GM19240 (cell line): ENCODE results near the gene NAT16.
"Not testable (repeated sequence)": the region's sequence is repeated elsewhere in the genome, so short reads cannot be mapped to it uniquely, and the experiment has no call there.

Experiments used
- DNase-seq: peaks from one replicate; pipeline ENCODE4 v3.0.0; 2011; ENCODE audit warnings: low spot score; ENCODE audit not compliant: insufficient read length

NAT16 gene

GRCh38 chr7:101160910-101161309 is 19.2 kb downstream of the NAT16 start:
- DNase-seq, result no peak

GRCh38 chr7:101159696-101160674 is 20.1 kb downstream of the NAT16 start:
- no peak for DNase-seq

GRCh38 chr7:101156866-101157589 is 23.1 kb downstream of the NAT16 start:
- no peak for DNase-seq

DNA sequence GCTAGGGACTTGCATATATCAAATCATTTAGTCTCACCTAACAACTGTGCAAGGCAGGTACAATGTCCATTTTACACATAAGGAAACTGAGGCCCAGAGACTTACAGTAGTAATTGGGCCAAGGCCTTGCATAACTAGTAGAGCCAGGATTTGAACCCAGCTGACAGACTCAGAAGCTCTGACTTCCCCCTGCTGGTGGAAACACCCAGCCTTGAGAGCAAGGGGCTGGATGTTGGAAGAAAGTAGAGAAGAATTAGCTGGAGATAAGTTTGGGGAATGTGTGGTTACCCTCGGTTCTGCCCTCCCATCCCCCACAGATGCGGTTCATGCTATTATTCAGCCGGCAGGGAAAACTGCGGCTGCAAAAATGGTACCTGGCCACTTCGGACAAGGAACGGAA is 23.8 kb downstream of the NAT16 start:
- no peak for DNase-seq

DNA sequence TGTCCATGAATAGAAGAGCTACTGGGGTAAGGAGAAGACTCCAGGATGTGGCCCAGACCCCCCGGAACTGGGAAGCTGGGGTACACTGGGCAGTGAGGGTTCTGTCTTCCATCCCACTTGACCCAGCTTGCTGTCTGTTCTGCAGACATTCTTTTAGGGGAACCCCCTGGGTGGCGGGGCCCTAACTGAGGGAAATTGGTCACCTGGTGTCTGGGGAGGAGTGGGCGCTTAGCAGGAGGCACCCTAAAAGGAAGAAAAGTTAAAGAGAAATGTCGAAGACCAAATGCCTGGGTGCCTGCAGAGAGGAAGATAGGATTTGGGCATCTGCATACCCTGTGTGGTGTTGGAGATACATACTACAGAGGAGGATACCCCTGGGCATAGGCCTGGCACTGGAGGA is 24.8 kb downstream of the NAT16 start:
- no peak for DNase-seq

DNA sequence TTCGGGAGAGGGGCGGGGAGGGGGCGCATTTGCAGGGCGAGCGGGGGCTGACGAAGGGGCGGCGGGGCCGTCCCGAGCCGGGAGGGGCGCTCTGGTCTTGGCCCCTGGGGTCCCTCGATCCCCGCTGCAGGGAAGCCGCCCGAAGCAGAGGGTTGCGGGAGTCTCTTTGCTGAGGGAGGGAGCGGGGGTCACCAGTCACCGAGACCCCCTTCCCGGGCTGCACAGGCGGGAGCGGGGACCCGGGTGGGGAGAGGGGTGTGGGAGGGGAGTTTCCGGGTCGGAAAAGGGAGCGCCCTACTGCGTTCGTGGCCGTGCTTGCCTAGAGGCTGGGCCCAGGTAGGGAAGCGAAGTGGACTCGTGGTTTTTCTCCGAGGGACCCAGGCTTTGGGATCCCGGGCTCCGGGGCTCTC is 25.4 kb downstream of the NAT16 start:
- no peak for DNase-seq

DNA sequence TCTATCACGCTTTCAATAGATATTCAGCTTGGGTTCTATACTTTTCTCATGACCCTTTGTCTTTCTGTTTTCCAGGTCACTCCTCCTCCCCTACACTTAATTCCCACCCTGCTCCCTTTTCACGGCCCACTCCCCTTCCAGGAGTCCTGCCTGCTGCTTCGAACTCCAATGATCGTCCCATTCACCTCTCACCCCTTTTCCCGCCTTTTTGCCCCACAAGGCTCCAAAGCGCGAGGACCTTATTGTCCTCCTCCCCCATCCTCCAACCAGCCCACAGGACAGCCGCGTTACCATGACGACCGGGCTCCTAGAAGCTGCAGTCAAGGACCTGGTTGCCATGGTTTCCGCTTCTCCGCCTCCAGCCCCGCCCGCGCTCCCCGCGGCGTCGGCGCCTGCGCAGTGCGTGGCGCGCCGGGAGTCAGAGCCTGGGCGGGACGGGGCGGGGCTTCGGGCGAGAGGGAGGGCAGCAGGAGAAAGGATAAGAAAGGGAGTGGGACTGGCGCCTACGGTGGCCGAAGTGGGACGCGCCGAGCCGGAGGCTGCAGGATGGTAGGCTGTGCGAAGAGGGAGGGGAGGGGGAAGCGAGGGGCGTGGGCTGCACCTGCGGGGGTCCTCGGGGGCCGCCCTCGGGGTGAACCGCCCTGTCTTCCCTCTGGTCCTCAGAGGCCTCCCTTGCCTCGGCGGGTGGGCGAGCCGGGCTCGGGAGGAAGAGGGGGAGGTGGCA is 26.0 kb downstream of the NAT16 start, which contains the start of gene AP1S1:
TSS of gene AP1S1 (plus strand) at position 508 of the 724 bp plus-strand sequence. CDS start at position 547, 39 bp downstream.
- peak; percentile 98 for DNase-seq

DNA sequence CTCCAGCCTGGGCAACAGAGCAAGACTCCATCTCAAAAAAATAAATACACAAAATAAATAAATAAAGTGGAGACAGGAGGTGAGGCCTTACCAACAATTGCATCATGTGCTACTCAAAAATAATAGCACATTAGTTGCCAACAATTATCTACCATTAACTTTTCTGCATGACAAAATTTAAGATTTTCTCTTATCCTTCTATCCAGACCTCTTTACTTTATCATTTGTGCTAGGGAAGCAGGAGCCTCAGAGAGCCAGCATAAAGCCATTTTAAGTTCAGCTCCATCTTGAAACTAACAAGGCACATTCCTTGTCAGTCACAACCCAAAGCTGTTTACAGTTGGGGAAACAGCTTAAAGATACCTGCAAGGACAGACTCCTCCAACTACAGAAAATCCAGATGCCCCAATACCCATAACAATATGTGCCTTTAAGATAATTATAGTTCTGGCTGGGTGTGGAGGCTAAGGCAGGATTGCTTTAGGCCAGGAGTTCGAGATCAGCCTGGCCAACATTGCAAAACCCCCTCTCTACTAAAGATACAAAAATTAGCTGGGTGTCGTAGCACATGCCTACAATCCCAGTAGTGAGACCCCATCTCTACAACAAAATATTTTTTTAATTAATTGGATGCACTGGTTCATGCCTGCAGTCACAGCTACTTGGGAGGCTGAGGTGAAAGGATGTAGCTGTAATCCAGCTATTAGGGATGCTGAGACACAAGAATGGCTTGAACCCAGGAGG is 28.0 kb downstream of the NAT16 start:
- no peak for DNase-seq

DNA sequence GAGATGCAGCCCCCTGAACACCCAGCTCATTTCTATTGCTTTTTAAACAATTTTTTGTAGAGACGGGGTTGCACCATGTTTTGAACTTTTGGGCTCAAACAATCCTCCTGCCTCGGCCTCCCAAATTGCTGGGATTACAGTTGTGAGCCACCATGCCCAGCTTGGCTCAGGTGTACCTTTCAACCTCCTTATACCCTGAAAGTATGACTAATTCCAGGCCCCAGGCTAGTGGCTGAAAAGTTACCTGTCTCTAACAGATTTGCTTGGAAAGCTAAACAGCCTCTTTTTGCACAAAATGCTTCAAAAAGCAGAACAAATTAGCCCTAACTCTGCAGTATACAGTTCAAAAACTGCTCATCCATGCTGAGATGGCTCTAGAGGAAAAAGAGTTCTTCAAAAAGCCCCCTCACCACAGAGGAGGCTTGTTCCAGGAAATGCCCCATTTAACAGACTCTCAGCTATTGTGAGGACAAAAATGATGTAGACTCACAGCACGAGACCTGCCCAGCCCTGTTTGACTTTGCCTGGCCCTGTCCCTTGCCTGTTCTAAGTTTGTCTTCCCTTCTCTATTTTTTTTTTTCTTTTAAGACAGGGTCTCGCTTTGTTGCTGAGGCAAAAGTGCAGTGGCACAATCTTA is 39.2 kb downstream of the NAT16 start:
- DNase-seq, result no peak

- no peak for DNase-seq
These were observed 39.8 kb downstream of the NAT16 start for GRCh38 chr7:101140339-101140699.

GRCh38 chr7:101138213-101138870 is 41.8 kb downstream of the NAT16 start:
- no peak for DNase-seq

GRCh38 chr7:101137651-101138212 is 42.4 kb downstream of the NAT16 start:
- no peak for DNase-seq

- DNase-seq, result no peak
These were observed 45.6 kb downstream of the NAT16 start for GRCh38 chr7:101134399-101134980.

GRCh38 chr7:101133621-101134398 is 46.3 kb downstream of the NAT16 start:
- no peak for DNase-seq

DNA sequence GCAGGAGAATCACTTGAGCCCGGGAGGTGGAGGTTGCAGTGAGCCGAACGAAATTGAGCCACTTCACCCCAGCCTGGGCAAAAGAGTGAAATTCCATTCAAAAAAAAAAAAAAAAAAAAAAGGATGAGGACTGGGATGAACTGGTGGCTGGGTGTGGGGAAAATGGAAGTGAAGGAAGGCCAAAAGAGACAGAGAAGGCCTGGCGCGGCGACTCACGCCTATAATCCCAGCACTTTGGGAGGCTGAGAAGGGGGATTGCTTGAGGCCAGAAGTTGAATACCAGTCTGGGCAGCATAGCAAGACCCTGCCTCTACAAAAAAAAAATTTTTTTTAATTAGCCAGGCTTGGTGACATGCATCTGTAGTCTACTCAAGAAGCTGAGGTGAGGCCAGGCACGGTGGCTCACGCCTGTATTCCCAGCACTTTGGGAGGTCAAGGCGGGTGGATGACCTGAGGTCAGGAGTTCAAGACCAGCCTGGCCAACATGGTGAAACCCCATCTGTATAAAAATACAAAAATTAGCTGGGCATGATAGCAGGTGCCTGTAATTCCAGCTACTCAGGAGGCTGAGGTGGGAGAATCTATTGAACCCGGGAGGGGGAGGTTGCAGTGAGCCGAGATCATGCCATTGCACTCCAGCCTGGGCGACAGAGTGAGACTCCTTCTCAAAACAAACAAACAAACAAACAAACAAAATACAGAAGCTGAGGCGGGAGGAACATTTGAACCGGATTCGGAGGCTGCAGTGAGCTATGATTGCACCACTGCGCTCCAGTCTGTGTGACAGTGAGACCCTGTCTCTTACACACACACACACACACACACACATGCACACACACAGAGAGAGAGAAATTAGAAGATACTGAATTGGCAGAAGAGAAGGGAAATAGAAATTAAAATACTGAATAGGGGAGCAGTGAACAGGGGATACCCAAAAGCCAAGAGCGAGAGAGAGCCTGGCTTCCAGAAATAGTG is 47.2 kb downstream of the NAT16 start:
- not testable (repeated sequence) for DNase-seq

- no peak for DNase-seq
These were observed 50.4 kb downstream of the NAT16 start for GRCh38 chr7:101129603-101130117.
